Erythroblast (primary cell): ENCODE results near the gene SERPINB13.

Source experiments
- GATA1 ChIP-seq: IDR thresholded peaks from 2 replicates; pipeline ENCODE4 v1.6.1; 2011; ENCODE audit warnings: low read depth, mild to moderate bottlenecking, control low read depth, low read length, moderate library complexity
- POLR2A ChIP-seq: IDR thresholded peaks from 2 replicates; pipeline ENCODE4 v1.6.1; 2011; ENCODE audit warnings: mild to moderate bottlenecking, low read length

GRCh38 chr18:63544017-63544416 lies 43.1 kb upstream of the SERPINB13 start:
- TF ChIP-seq POLR2A (no peak), GATA1 (no peak)
